ENCODE measurements around the gene CCR2.

Gene CCR2

GRCh38 chr3:46365737-46366524 is 12.0 kb downstream of the CCR2 start:
- H3K27ac ChIP-seq (ENCODE audit: low read depth, low read length), result no peak overlapping the region
- no peaks in the 10 kb centered on the region for H3K9me3 ChIP-seq (ENCODE audit: control insufficient read depth in 5 of 5, low read length in 5 of 5)
- peaks cover 0 to 17% (median 6%) of the 10 kb centered on the region in 5 donors for H3K4me1 ChIP-seq (ENCODE audit: control insufficient read depth in 5 of 5, insufficient read depth in 5 of 5, low read length in 5 of 5)
- H3K4me3 ChIP-seq (ENCODE audit: low read depth in 1 of 5, low read length in 5 of 5), result no peak overlapping the region
- peaks cover 0 to 3% (median 0%) of the 10 kb centered on the region in 5 donors for H3K27me3 ChIP-seq (ENCODE audit: control insufficient read depth in 5 of 5, insufficient read depth in 4 of 5, low read length in 5 of 5)
- H3K36me3 ChIP-seq (ENCODE audit: control insufficient read depth in 5 of 5, insufficient read depth in 5 of 5, low read length in 5 of 5), result no peaks in the 10 kb centered on the region
- no peak overlapping the region for H3K9ac ChIP-seq (ENCODE audit: low read length in 5 of 5)

DNA sequence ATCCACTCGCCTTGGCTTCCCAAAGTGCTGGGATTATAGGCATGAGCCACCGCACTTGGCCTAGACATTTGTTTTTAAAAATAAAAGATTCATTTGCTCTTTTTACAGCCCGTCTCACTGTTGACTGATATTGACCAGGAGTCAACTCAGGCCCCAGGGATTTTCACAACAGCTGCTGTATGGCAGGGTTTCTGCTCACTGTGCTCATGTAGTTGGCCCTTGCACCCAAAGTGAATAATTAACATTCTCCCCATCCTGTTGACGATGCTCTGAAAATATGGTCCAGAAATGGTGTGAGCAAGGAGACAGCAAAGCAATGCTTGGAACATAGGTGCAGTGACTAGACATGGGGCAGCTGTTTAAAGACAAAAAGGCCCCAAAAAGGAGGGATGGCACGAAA is 13.9 kb downstream of the CCR2 start:
- Histone ChIP-seq H3K27ac (ENCODE audit: low read depth, low read length) (no peak overlapping the region), H3K27me3 (ENCODE audit: control insufficient read depth in 5 of 5, insufficient read depth in 4 of 5, low read length in 5 of 5) (peaks cover 0 to 3% (median 0%) of the 10 kb centered on the region in 5 donors), H3K36me3 (ENCODE audit: control insufficient read depth in 5 of 5, insufficient read depth in 5 of 5, low read length in 5 of 5) (no peaks in the 10 kb centered on the region), H3K9ac (ENCODE audit: low read length in 5 of 5) (no peak overlapping the region), H3K4me1 (ENCODE audit: control insufficient read depth in 5 of 5, insufficient read depth in 5 of 5, low read length in 5 of 5) (peaks cover 0 to 6% (median 0%) of the 10 kb centered on the region in 5 donors), H3K4me3 (ENCODE audit: low read depth in 1 of 5, low read length in 5 of 5) (no peak overlapping the region), H3K9me3 (ENCODE audit: control insufficient read depth in 5 of 5, low read length in 5 of 5) (no peaks in the 10 kb centered on the region)

DNA sequence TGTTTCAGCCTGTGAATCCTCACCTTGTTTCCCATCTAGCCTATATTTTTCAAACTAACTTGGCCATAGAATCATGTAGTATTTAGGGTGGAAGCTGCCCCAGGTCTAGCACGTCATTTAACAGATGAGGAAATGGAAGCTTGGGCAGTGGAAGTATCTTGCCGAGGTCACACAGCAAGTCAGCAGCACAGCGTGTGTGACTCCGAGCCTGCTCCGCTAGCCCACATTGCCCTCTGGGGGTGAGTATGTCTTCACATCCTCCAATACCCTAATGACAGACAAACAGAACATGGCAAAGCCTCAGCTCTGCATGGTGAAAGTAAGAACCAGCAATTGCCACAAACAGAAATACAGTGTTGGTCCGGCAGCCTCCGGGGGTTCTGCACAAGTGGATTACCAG is 14.7 kb downstream of the CCR2 start:
- no peaks in the 10 kb centered on the region for H3K36me3 ChIP-seq (ENCODE audit: control insufficient read depth in 5 of 5, insufficient read depth in 5 of 5, low read length in 5 of 5)
- no peak overlapping the region for H3K27ac ChIP-seq (ENCODE audit: low read depth, low read length)
- H3K4me3 ChIP-seq (ENCODE audit: low read depth in 1 of 5, low read length in 5 of 5), result no peak overlapping the region
- no peak overlapping the region for H3K9ac ChIP-seq (ENCODE audit: low read length in 5 of 5)
- H3K27me3 ChIP-seq (ENCODE audit: control insufficient read depth in 5 of 5, insufficient read depth in 4 of 5, low read length in 5 of 5), result peaks cover 0 to 4% (median 0%) of the 10 kb centered on the region in 5 donors
- no peaks in the 10 kb centered on the region for H3K9me3 ChIP-seq (ENCODE audit: control insufficient read depth in 5 of 5, low read length in 5 of 5)
- H3K4me1 ChIP-seq (ENCODE audit: control insufficient read depth in 5 of 5, insufficient read depth in 5 of 5, low read length in 5 of 5), result peaks cover 0 to 6% (median 0%) of the 10 kb centered on the region in 5 donors

GRCh38 chr3:46369151-46369550 is 15.2 kb downstream of the CCR2 start:
- Histone ChIP-seq H3K9me3 (ENCODE audit: control insufficient read depth in 5 of 5, low read length in 5 of 5) (no peaks in the 10 kb centered on the region), H3K36me3 (ENCODE audit: control insufficient read depth in 5 of 5, insufficient read depth in 5 of 5, low read length in 5 of 5) (no peaks in the 10 kb centered on the region), H3K27ac (ENCODE audit: low read depth, low read length) (no peak overlapping the region)

DNA sequence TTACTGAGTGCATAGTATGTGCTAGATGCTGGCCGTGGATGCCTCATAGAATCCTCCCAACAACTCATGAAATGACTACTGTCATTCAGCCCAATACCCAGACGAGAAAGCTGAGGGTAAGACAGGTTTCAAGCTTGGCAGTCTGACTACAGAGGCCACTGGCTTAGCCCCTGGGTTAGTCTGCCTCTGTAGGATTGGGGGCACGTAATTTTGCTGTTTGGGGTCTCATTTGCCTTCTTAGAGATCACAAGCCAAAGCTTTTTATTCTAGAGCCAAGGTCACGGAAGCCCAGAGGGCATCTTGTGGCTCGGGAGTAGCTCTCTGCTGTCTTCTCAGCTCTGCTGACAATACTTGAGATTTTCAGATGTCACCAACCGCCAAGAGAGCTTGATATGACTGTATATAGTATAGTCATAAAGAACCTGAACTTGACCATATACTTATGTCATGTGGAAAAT is 15.8 kb downstream of the CCR2 start:
- Histone ChIP-seq H3K4me1 (ENCODE audit: control insufficient read depth in 5 of 5, insufficient read depth in 5 of 5, low read length in 5 of 5) (peaks cover 0 to 6% (median 0%) of the 10 kb centered on the region in 5 donors), H3K27me3 (ENCODE audit: control insufficient read depth in 5 of 5, insufficient read depth in 4 of 5, low read length in 5 of 5) (peaks cover 0 to 4% (median 2%) of the 10 kb centered on the region in 5 donors), H3K27ac (ENCODE audit: low read depth, low read length) (no peak overlapping the region), H3K4me3 (ENCODE audit: low read depth in 1 of 5, low read length in 5 of 5) (no peak overlapping the region), H3K36me3 (ENCODE audit: control insufficient read depth in 5 of 5, insufficient read depth in 5 of 5, low read length in 5 of 5) (no peaks in the 10 kb centered on the region), H3K9ac (ENCODE audit: low read length in 5 of 5) (no peak overlapping the region), H3K9me3 (ENCODE audit: control insufficient read depth in 5 of 5, low read length in 5 of 5) (no peaks in the 10 kb centered on the region)

More at GRCh38 chr3:46369151-46369550, 15.2 kb downstream of the CCR2 start:
- Histone ChIP-seq H3K4me3 (ENCODE audit: low read depth in 1 of 5, low read length in 5 of 5) (no peak overlapping the region), H3K9ac (ENCODE audit: low read length in 5 of 5) (no peak overlapping the region), H3K27me3 (ENCODE audit: control insufficient read depth in 5 of 5, insufficient read depth in 4 of 5, low read length in 5 of 5) (peaks cover 0 to 4% (median 0%) of the 10 kb centered on the region in 5 donors), H3K4me1 (ENCODE audit: control insufficient read depth in 5 of 5, insufficient read depth in 5 of 5, low read length in 5 of 5) (peaks cover 0 to 6% (median 0%) of the 10 kb centered on the region in 5 donors)

DNA sequence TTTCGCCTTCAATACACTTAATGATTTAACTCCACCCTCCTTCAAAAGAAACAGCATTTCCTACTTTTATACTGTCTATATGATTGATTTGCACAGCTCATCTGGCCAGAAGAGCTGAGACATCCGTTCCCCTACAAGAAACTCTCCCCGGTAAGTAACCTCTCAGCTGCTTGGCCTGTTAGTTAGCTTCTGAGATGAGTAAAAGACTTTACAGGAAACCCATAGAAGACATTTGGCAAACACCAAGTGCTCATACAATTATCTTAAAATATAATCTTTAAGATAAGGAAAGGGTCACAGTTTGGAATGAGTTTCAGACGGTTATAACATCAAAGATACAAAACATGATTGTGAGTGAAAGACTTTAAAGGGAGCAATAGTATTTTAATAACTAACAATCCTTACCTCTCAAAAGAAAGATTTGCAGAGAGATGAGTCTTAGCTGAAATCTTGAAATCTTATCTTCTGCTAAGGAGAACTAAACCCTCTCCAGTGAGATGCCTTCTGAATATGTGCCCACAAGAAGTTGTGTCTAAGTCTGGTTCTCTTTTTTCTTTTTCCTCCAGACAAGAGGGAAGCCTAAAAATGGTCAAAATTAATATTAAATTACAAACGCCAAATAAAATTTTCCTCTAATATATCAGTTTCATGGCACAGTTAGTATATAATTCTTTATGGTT is 17.1 kb downstream of the CCR2 start, which contains the start of gene CCR5:
CCR5 (plus strand) TSS at position 108 of the 680 bp plus-strand sequence. CDS start 1,957 bp downstream, outside the sequence.
- Histone ChIP-seq H3K36me3 (ENCODE audit: control insufficient read depth in 5 of 5, insufficient read depth in 5 of 5, low read length in 5 of 5) (no peaks in the 10 kb centered on the region), H3K9me3 (ENCODE audit: control insufficient read depth in 5 of 5, low read length in 5 of 5) (no peaks in the 10 kb centered on the region), H3K9ac (ENCODE audit: low read length in 5 of 5) (no peak within 1 kb of the TSS), H3K27ac (ENCODE audit: low read depth, low read length) (no peak within 1 kb of the TSS), H3K4me1 (ENCODE audit: control insufficient read depth in 5 of 5, insufficient read depth in 5 of 5, low read length in 5 of 5) (peaks cover 0 to 6% (median 0%) of the 10 kb centered on the region in 5 donors), H3K27me3 (ENCODE audit: control insufficient read depth in 5 of 5, insufficient read depth in 4 of 5, low read length in 5 of 5) (peaks cover 0 to 6% (median 3%) of the 10 kb centered on the region in 5 donors), H3K4me3 (ENCODE audit: low read depth in 1 of 5, low read length in 5 of 5) (no peak within 1 kb of the TSS)

- peaks cover 0 to 6% (median 0%) of the 10 kb centered on the region in 5 donors for H3K27me3 ChIP-seq (ENCODE audit: control insufficient read depth in 5 of 5, insufficient read depth in 4 of 5, low read length in 5 of 5)
- H3K4me1 ChIP-seq (ENCODE audit: control insufficient read depth in 5 of 5, insufficient read depth in 5 of 5, low read length in 5 of 5), result peaks cover 0 to 6% (median 0%) of the 10 kb centered on the region in 5 donors
- H3K27ac ChIP-seq (ENCODE audit: low read depth, low read length), result no peak overlapping the region
- H3K9ac ChIP-seq (ENCODE audit: low read length in 5 of 5), result no peak overlapping the region
- no peak overlapping the region for H3K4me3 ChIP-seq (ENCODE audit: low read depth in 1 of 5, low read length in 5 of 5)
- H3K36me3 ChIP-seq (ENCODE audit: control insufficient read depth in 5 of 5, insufficient read depth in 5 of 5, low read length in 5 of 5), result no peaks in the 10 kb centered on the region
- no peaks in the 10 kb centered on the region for H3K9me3 ChIP-seq (ENCODE audit: control insufficient read depth in 5 of 5, low read length in 5 of 5)
Observed at GRCh38 chr3:46371519-46372340, 17.8 kb downstream of the CCR2 start.

DNA sequence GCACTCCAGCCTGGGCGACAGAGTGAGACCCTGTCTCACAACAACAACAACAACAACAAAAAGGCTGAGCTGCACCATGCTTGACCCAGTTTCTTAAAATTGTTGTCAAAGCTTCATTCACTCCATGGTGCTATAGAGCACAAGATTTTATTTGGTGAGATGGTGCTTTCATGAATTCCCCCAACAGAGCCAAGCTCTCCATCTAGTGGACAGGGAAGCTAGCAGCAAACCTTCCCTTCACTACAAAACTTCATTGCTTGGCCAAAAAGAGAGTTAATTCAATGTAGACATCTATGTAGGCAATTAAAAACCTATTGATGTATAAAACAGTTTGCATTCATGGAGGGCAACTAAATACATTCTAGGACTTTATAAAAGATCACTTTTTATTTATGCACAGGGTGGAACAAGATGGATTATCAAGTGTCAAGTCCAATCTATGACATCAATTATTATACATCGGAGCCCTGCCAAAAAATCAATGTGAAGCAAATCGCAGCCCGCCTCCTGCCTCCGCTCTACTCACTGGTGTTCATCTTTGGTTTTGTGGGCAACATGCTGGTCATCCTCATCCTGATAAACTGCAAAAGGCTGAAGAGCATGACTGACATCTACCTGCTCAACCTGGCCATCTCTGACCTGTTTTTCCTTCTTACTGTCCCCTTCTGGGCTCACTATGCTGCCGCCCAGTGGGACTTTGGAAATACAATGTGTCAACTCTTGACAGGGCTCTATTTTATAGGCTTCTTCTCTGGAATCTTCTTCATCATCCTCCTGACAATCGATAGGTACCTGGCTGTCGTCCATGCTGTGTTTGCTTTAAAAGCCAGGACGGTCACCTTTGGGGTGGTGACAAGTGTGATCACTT is 18.8 kb downstream of the CCR2 start:
- H3K36me3 ChIP-seq (ENCODE audit: control insufficient read depth in 5 of 5, insufficient read depth in 5 of 5, low read length in 5 of 5), result no peaks in the 10 kb centered on the region
- no peaks in the 10 kb centered on the region for H3K9me3 ChIP-seq (ENCODE audit: control insufficient read depth in 5 of 5, low read length in 5 of 5)
- no peak overlapping the region for H3K27ac ChIP-seq (ENCODE audit: low read depth, low read length)
- no peak overlapping the region for H3K4me3 ChIP-seq (ENCODE audit: low read depth in 1 of 5, low read length in 5 of 5)
- H3K4me1 ChIP-seq (ENCODE audit: control insufficient read depth in 5 of 5, insufficient read depth in 5 of 5, low read length in 5 of 5), result peaks cover 0 to 6% (median 0%) of the 10 kb centered on the region in 5 donors
- peaks cover 0 to 6% (median 0%) of the 10 kb centered on the region in 5 donors for H3K27me3 ChIP-seq (ENCODE audit: control insufficient read depth in 5 of 5, insufficient read depth in 4 of 5, low read length in 5 of 5)
- H3K9ac ChIP-seq (ENCODE audit: low read length in 5 of 5), result no peak overlapping the region

GRCh38 chr3:46374755-46375154 is 20.8 kb downstream of the CCR2 start:
- no peak overlapping the region for H3K27ac ChIP-seq (ENCODE audit: low read depth, low read length)
- no peak overlapping the region for H3K4me3 ChIP-seq (ENCODE audit: low read depth in 1 of 5, low read length in 5 of 5)
- peaks cover 0 to 6% (median 0%) of the 10 kb centered on the region in 5 donors for H3K27me3 ChIP-seq (ENCODE audit: control insufficient read depth in 5 of 5, insufficient read depth in 4 of 5, low read length in 5 of 5)
- peaks cover 0 to 4% (median 3%) of the 10 kb centered on the region in 5 donors for H3K4me1 ChIP-seq (ENCODE audit: control insufficient read depth in 5 of 5, insufficient read depth in 5 of 5, low read length in 5 of 5)
- no peaks in the 10 kb centered on the region for H3K9me3 ChIP-seq (ENCODE audit: control insufficient read depth in 5 of 5, low read length in 5 of 5)
- no peaks in the 10 kb centered on the region for H3K36me3 ChIP-seq (ENCODE audit: control insufficient read depth in 5 of 5, insufficient read depth in 5 of 5, low read length in 5 of 5)
- H3K9ac ChIP-seq (ENCODE audit: low read length in 5 of 5), result no peak overlapping the region

Measured in subcutaneous abdominal adipose tissue (tissue), 5 donors.